HEK293 (cell line): Measurements from ENCODE around the gene MCIDAS.

Source experiments
- CTCF ChIA-PET: fragments of 350-600 bp; formaldehyde crosslinking; extraction: SDS; loops from one replicate; lab custom pipeline; 2021; ENCODE audit warnings: antibody characterized with exemption; lab: Yijun Ruan, JAX
- POLR2A ChIA-PET: fragments of 300-600 bp; formaldehyde crosslinking; extraction: SDS; loops from one replicate; lab custom pipeline; 2020; ENCODE audit warnings: antibody characterized with exemption, inconsistent platforms; lab: Yijun Ruan, JAX
- H3K27ac ChIP-seq: fragments of 200-500 bp; sonication (Bioruptor generic); 2 replicates; pipeline ENCODE4 v1.5.1; 2014; ENCODE audit warnings: low read depth, low read length, control low read depth, inconsistent platforms; ENCODE audit errors: extremely low read depth
- H3K36me3 ChIP-seq, 2 experiments: fragments of 200-500 bp in 1 of 2; sonication (Bioruptor generic) in 1 of 2; 1 replicate in 1 of 2; 2 replicates in 1 of 2; pipeline ENCODE4 v1.5.1; 2014 to 2017; ENCODE audit warnings: inconsistent platforms in 2 of 2, low read length in 2 of 2; ENCODE audit not compliant: control insufficient read depth in 2 of 2, insufficient read depth in 1 of 2
- H3K4me1 ChIP-seq: fragments of 200-500 bp; sonication (Bioruptor generic); 2 replicates; pipeline ENCODE4 v1.5.1; 2014; ENCODE audit warnings: mild to moderate bottlenecking, low read length, inconsistent platforms; ENCODE audit not compliant: control insufficient read depth, insufficient read depth
- H3K4me3 ChIP-seq: 2 replicates; pipeline ENCODE4 v1.5.1; 2011; ENCODE audit warnings: low read depth, mild to moderate bottlenecking, control low read depth, low read length, moderate library complexity
- H3K9me3 ChIP-seq: fragments of 200-500 bp; sonication (Bioruptor generic); 2 replicates; pipeline ENCODE4 v1.5.1; 2014; ENCODE audit warnings: low read depth, low read length, inconsistent platforms; ENCODE audit not compliant: control insufficient read depth, insufficient read depth
- BCL11B ChIP-seq: fragments of 450-650 bp; formaldehyde crosslinking; IDR thresholded peaks from 2 replicates; pipeline ENCODE4 v1.5.1; 2016; ENCODE audit warnings: low read depth, missing biosample characterization, missing genetic modification characterization
- KLF1 ChIP-seq: fragments of 450-650 bp; formaldehyde crosslinking; IDR thresholded peaks from 2 replicates; pipeline ENCODE4 v1.5.1; 2016; ENCODE audit warnings: missing biosample characterization, missing genetic modification characterization
- MEIS1 ChIP-seq: sonication (generic); formaldehyde crosslinking; IDR thresholded peaks from 2 replicates; pipeline ENCODE4 v1.8.1; 2022; ENCODE audit warnings: missing genetic modification reagents, mild to moderate bottlenecking, borderline replicate concordance
- SCRT2 ChIP-seq: fragments of 450-650 bp; formaldehyde crosslinking; IDR thresholded peaks from 2 replicates; pipeline ENCODE4 v1.5.1; 2016; ENCODE audit warnings: missing biosample characterization, missing genetic modification characterization
- YY2 ChIP-seq: fragments of 450-650 bp; formaldehyde crosslinking; IDR thresholded peaks from 2 replicates; pipeline ENCODE4 v1.5.1; 2016; ENCODE audit warnings: missing biosample characterization, missing genetic modification characterization
- ZNF10 ChIP-seq: fragments of 450-650 bp; formaldehyde crosslinking; IDR thresholded peaks from 2 replicates; pipeline ENCODE4 v1.5.1; 2017; ENCODE audit warnings: missing biosample characterization, missing genetic modification characterization
- ZNF114 ChIP-seq: fragments of 450-650 bp; formaldehyde crosslinking; IDR thresholded peaks from 2 replicates; pipeline ENCODE4 v1.5.0; 2017; ENCODE audit warnings: missing biosample characterization, missing genetic modification characterization
- ZNF184 ChIP-seq: fragments of 450-650 bp; IDR thresholded peaks from 2 replicates; pipeline ENCODE4 v1.5.1; 2018; ENCODE audit warnings: missing biosample characterization, mild to moderate bottlenecking, missing genetic modification characterization
- ZNF24 ChIP-seq: fragments of 450-650 bp; formaldehyde crosslinking; IDR thresholded peaks from 2 replicates; pipeline ENCODE4 v1.5.1; 2016; ENCODE audit warnings: missing biosample characterization, missing genetic modification characterization
- ZNF248 ChIP-seq: fragments of 450-650 bp; formaldehyde crosslinking; IDR thresholded peaks from 2 replicates; pipeline ENCODE4 v1.5.1; 2017; ENCODE audit warnings: missing biosample characterization, missing genetic modification characterization
- ZNF473 ChIP-seq: fragments of 450-650 bp; formaldehyde crosslinking; IDR thresholded peaks from 2 replicates; pipeline ENCODE4 v1.5.1; 2017; ENCODE audit warnings: missing biosample characterization, missing genetic modification characterization
- ZNF529 ChIP-seq: fragments of 450-650 bp; formaldehyde crosslinking; IDR thresholded peaks from 2 replicates; pipeline ENCODE4 v1.5.1; 2017; ENCODE audit warnings: missing genetic modification characterization, missing biosample characterization; ENCODE audit not compliant: insufficient replicate concordance
- ZNF548 ChIP-seq: fragments of 450-650 bp; formaldehyde crosslinking; IDR thresholded peaks from 2 replicates; pipeline ENCODE4 v1.5.1; 2016; ENCODE audit warnings: missing biosample characterization, missing genetic modification characterization
- ZNF549 ChIP-seq: fragments of 450-650 bp; IDR thresholded peaks from 2 replicates; pipeline ENCODE4 v1.5.1; 2018; ENCODE audit warnings: missing biosample characterization, missing genetic modification characterization, mild to moderate bottlenecking, inconsistent platforms, moderate library complexity
- ZNF561 ChIP-seq: fragments of 450-650 bp; IDR thresholded peaks from 2 replicates; pipeline ENCODE4 v1.5.1; 2018; ENCODE audit warnings: missing biosample characterization, missing genetic modification characterization, borderline replicate concordance
- ZNF600 ChIP-seq: fragments of 450-650 bp; formaldehyde crosslinking; IDR thresholded peaks from 2 replicates; pipeline ENCODE4 v1.5.1; 2016; ENCODE audit warnings: missing biosample characterization, missing genetic modification characterization
- ZNF621 ChIP-seq: fragments of 450-650 bp; formaldehyde crosslinking; IDR thresholded peaks from 2 replicates; pipeline ENCODE4 v1.5.1; 2017; ENCODE audit warnings: missing biosample characterization, missing genetic modification characterization
- TF ChIP-seq, protein P1 (sequence below): fragments of 450-650 bp; formaldehyde crosslinking; IDR thresholded peaks from 2 replicates; pipeline ENCODE4 v1.5.1; 2017; ENCODE audit warnings: missing biosample characterization, missing genetic modification characterization
- TF ChIP-seq, protein P2 (sequence below): fragments of 450-650 bp; formaldehyde crosslinking; conservative IDR thresholded peaks from 2 replicates; pipeline ENCODE4 v1.5.1; 2016; ENCODE audit warnings: low read depth, missing biosample characterization, missing genetic modification characterization
- TF ChIP-seq, protein P3 (sequence below): fragments of 450-650 bp; formaldehyde crosslinking; IDR thresholded peaks from 2 replicates; pipeline ENCODE4 v1.5.1; 2016; ENCODE audit warnings: missing biosample characterization, missing genetic modification characterization
- TF ChIP-seq, protein P4 (sequence below): IDR thresholded peaks from 2 replicates; pipeline ENCODE4 v1.6.1; 2011; ENCODE audit warnings: mild to moderate bottlenecking, low read depth, low read length, borderline replicate concordance

Gene MCIDAS

DNA sequence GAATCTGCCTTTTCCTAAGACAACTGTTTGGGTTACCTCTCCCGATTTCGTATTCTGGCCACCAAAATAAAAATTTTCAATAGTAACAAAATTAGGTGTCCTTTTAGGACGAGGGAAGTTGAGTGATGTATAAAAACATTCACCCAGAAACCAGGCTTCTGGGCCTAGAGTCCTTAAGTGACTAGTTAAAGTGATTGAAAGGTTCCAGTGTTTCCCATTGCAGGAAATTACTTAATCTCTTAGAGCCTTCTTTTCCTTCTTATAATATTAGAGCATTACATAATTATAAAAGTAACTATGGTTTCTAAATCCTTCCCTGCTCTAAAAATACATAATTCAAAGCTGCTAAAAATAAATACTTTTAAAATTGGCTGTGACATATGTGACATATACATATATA lies 7.3 kb downstream of the MCIDAS start:
- H3K9me3 ChIP-seq, result no peaks in the 10 kb centered on the region
- ChIA-PET CTCF (no interaction called here), POLR2A (no interaction called here)
- TF ChIP-seq ZNF561 (tag by site-specific recombination) (no peak), ZNF621 (tag by site-specific recombination) (no peak), ZNF24 (no peak), ZNF529 (no peak), ZNF548 (tag by site-specific recombination) (no peak), MEIS1 (CRISPR knock-in tag) (no peak), ZNF248 (tag by site-specific recombination) (no peak), ZNF473 (no peak), BCL11B (tag by site-specific recombination) (no peak), KLF1 (no peak)
- TF ChIP-seq, protein P1, sequence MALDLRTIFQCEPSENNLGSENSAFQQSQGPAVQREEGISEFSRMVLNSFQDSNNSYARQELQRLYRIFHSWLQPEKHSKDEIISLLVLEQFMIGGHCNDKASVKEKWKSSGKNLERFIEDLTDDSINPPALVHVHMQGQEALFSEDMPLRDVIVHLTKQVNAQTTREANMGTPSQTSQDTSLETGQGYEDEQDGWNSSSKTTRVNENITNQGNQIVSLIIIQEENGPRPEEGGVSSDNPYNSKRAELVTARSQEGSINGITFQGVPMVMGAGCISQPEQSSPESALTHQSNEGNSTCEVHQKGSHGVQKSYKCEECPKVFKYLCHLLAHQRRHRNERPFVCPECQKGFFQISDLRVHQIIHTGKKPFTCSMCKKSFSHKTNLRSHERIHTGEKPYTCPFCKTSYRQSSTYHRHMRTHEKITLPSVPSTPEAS, result no peak
- TF ChIP-seq, protein P2, sequence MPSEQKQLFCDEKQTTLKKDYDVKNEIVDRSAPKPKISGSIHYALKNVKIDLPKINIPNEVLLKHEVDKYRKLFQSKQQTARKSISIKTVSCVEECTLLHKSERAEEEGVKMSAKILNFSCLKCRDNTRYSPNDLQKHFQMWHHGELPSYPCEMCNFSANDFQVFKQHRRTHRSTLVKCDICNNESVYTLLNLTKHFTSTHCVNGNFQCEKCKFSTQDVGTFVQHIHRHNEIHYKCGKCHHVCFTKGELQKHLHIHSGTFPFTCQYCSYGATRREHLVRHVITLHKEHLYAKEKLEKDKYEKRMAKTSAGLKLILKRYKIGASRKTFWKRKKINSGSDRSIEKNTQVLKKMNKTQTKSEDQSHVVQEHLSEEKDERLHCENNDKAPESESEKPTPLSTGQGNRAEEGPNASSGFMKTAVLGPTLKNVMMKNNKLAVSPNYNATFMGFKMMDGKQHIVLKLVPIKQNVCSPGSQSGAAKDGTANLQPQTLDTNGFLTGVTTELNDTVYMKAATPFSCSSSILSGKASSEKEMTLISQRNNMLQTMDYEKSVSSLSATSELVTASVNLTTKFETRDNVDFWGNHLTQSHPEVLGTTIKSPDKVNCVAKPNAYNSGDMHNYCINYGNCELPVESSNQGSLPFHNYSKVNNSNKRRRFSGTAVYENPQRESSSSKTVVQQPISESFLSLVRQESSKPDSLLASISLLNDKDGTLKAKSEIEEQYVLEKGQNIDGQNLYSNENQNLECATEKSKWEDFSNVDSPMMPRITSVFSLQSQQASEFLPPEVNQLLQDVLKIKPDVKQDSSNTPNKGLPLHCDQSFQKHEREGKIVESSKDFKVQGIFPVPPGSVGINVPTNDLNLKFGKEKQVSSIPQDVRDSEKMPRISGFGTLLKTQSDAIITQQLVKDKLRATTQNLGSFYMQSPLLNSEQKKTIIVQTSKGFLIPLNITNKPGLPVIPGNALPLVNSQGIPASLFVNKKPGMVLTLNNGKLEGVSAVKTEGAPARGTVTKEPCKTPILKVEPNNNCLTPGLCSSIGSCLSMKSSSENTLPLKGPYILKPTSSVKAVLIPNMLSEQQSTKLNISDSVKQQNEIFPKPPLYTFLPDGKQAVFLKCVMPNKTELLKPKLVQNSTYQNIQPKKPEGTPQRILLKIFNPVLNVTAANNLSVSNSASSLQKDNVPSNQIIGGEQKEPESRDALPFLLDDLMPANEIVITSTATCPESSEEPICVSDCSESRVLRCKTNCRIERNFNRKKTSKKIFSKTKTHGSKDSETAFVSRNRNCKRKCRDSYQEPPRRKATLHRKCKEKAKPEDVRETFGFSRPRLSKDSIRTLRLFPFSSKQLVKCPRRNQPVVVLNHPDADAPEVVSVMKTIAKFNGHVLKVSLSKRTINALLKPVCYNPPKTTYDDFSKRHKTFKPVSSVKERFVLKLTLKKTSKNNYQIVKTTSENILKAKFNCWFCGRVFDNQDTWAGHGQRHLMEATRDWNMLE (tag by site-specific recombination), result no peak
- TF ChIP-seq, protein P3, sequence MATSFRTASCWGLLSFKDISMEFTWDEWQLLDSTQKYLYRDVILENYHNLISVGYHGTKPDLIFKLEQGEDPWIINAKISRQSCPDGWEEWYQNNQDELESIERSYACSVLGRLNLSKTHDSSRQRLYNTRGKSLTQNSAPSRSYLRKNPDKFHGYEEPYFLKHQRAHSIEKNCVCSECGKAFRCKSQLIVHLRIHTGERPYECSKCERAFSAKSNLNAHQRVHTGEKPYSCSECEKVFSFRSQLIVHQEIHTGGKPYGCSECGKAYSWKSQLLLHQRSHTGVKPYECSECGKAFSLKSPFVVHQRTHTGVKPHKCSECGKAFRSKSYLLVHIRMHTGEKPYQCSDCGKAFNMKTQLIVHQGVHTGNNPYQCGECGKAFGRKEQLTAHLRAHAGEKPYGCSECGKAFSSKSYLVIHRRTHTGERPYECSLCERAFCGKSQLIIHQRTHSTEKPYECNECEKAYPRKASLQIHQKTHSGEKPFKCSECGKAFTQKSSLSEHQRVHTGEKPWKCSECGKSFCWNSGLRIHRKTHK (tag by site-specific recombination), result no peak
- H3K27ac ChIP-seq, result no peak overlapping the region
- no peak overlapping the region for H3K4me3 ChIP-seq
- no peaks in the 10 kb centered on the region for H3K4me1 ChIP-seq
- peaks cover 0 to 21% of the 10 kb centered on the region in 2 experiments; a peak in 1 of 3 replicates for H3K36me3 ChIP-seq

DNA sequence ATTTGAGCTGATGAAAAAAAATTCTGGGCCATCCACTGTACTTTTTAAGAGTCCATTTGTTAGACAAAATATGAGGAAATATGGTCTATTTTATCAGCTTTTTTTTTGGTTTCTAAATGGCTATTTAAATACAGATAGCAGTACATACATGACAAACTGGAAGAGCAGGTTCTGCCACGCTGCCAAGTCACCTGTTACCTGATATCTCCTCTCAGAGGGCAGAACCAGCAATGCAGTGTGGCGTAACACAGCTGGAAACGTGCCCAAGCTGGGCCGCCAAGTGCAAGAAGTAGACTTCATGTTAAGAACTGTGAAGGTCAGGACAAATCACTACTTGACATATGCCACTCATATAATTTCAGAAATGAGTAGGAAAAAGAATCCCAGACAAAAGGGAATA lies 8.1 kb downstream of the MCIDAS start:
- Histone ChIP-seq H3K27ac (no peak overlapping the region), H3K36me3 (peaks cover 0 to 21% of the 10 kb centered on the region in 2 experiments; a peak in 1 of 3 replicates), H3K9me3 (no peaks in the 10 kb centered on the region), H3K4me1 (no peaks in the 10 kb centered on the region), H3K4me3 (no peak overlapping the region)
- ChIA-PET POLR2A (interaction anchor here (0.7 kb wide), 2 partner anchors 9 to 59 kb away, joined by 3 to 4 read pairs; partner anchors contain the start of gene GPX8), CTCF (interaction anchor here (0.5 to 0.7 kb wide), 3 partner anchors 29 to 59 kb away, joined by 3 to 5 read pairs (median 3); partner anchors contain the start of gene GPX8)
- TF ChIP-seq ZNF114 (tag by site-specific recombination) (no peak), ZNF184 (no peak), YY2 (tag by site-specific recombination) (no peak), ZNF600 (tag by site-specific recombination) (peak; percentile 89), SCRT2 (tag by site-specific recombination) (0 out of 2 replicates have a peak, but pooled peaks have one; percentile 16), ZNF10 (no peak), ZNF549 (tag by site-specific recombination) (no peak)
- TF ChIP-seq, protein P4, sequence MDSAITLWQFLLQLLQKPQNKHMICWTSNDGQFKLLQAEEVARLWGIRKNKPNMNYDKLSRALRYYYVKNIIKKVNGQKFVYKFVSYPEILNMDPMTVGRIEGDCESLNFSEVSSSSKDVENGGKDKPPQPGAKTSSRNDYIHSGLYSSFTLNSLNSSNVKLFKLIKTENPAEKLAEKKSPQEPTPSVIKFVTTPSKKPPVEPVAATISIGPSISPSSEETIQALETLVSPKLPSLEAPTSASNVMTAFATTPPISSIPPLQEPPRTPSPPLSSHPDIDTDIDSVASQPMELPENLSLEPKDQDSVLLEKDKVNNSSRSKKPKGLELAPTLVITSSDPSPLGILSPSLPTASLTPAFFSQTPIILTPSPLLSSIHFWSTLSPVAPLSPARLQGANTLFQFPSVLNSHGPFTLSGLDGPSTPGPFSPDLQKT, result no peak
